Trophoblast cell (in vitro differentiated cells and primary cell): ENCODE data around the gene KRTAP9-9.
"Not testable (repeated sequence)": the region's sequence is repeated elsewhere in the genome, so short reads cannot be mapped to it uniquely, and the experiment has no call there.

ENCODE experiments used
- DNase-seq, 2 donors: peaks; one replicate each; pipeline ENCODE4 v3.0.0-alpha.2; 2016
- H2AFZ ChIP-seq: 2 replicates; pipeline ENCODE4 v1.6.1; 2013; ENCODE audit warnings: low read length, moderate library complexity, mild to moderate bottlenecking; ENCODE audit not compliant: insufficient read depth, poor library complexity
- H2AK5ac ChIP-seq: 2 replicates; pipeline ENCODE4 v1.6.1; 2013; ENCODE audit warnings: mild to moderate bottlenecking, low read length
- H2BK120ac ChIP-seq: 2 replicates; pipeline ENCODE4 v1.6.1; 2013; ENCODE audit warnings: low read length, mild to moderate bottlenecking, moderate library complexity; ENCODE audit not compliant: insufficient read depth, poor library complexity
- H2BK12ac ChIP-seq: 2 replicates; pipeline ENCODE4 v1.6.1; 2013; ENCODE audit warnings: mild to moderate bottlenecking, low read length, moderate library complexity
- H2BK5ac ChIP-seq: 2 replicates; pipeline ENCODE4 v1.6.1; 2013; ENCODE audit warnings: low read length, low read depth, moderate library complexity, mild to moderate bottlenecking; ENCODE audit not compliant: poor library complexity
- H3K14ac ChIP-seq: 2 replicates; pipeline ENCODE4 v1.6.1; 2013; ENCODE audit warnings: mild to moderate bottlenecking, low read length
- H3K18ac ChIP-seq: 2 replicates; pipeline ENCODE4 v1.6.1; 2013; ENCODE audit warnings: mild to moderate bottlenecking, low read length
- H3K23ac ChIP-seq: 2 replicates; pipeline ENCODE4 v1.6.1; 2013; ENCODE audit warnings: low read length
- H3K27ac ChIP-seq: 2 replicates; pipeline ENCODE4 v1.5.1; 2013; ENCODE audit warnings: low read depth, mild to moderate bottlenecking, inconsistent platforms, low read length, moderate library complexity
- H3K27me3 ChIP-seq: 2 replicates; pipeline ENCODE4 v1.6.1; 2013; ENCODE audit warnings: inconsistent platforms, mild to moderate bottlenecking, low read length, moderate library complexity; ENCODE audit not compliant: insufficient read depth
- H3K36me3 ChIP-seq, 2 experiments: 1 replicate in 1 of 2; 2 replicates in 1 of 2; pipeline ENCODE4 v1.6.1; 2013; ENCODE audit warnings: low read length in 2 of 2, mild to moderate bottlenecking in 2 of 2, moderate library complexity in 1 of 2; ENCODE audit not compliant: insufficient read depth in 2 of 2, control insufficient read depth in 1 of 2
- H3K4ac ChIP-seq: 2 replicates; pipeline ENCODE4 v1.6.1; 2013; ENCODE audit warnings: low read depth, mild to moderate bottlenecking, low read length, moderate library complexity
- H3K4me1 ChIP-seq, 2 experiments: 1 replicate in 1 of 2; 2 replicates in 1 of 2; pipeline ENCODE4 v1.6.1; 2013; ENCODE audit warnings: low read length in 2 of 2, mild to moderate bottlenecking in 2 of 2, moderate library complexity in 1 of 2; ENCODE audit not compliant: insufficient read depth in 2 of 2, control insufficient read depth in 1 of 2
- H3K4me2 ChIP-seq: 2 replicates; pipeline ENCODE4 v1.6.1; 2013; ENCODE audit warnings: inconsistent platforms, mild to moderate bottlenecking, low read length, moderate library complexity
- H3K4me3 ChIP-seq: 2 replicates; pipeline ENCODE4 v1.5.1; 2013; ENCODE audit warnings: mild to moderate bottlenecking, low read depth, low read length, inconsistent platforms
- H3K79me1 ChIP-seq: one replicate; pipeline ENCODE4 v1.6.1; 2013; ENCODE audit warnings: low read length
- H3K79me2 ChIP-seq: 2 replicates; pipeline ENCODE4 v1.6.1; 2013; ENCODE audit warnings: low read length, mild to moderate bottlenecking; ENCODE audit not compliant: control insufficient read depth, insufficient read depth, poor library complexity
- H3K9ac ChIP-seq: 2 replicates; pipeline ENCODE4 v1.6.1; 2013; ENCODE audit warnings: mild to moderate bottlenecking, low read length
- H3K9me3 ChIP-seq: 2 replicates; pipeline ENCODE4 v1.6.1; 2013; ENCODE audit warnings: low read depth, mild to moderate bottlenecking, control low read depth, inconsistent platforms, low read length; ENCODE audit not compliant: insufficient read depth
- H4K12ac ChIP-seq: 2 replicates; pipeline ENCODE4 v1.6.1; 2013; ENCODE audit warnings: low read depth, mild to moderate bottlenecking, low read length, moderate library complexity
- H4K8ac ChIP-seq: 2 replicates; pipeline ENCODE4 v1.6.1; 2013; ENCODE audit warnings: low read depth, mild to moderate bottlenecking, low read length, moderate library complexity
- H4K91ac ChIP-seq: one replicate; pipeline ENCODE4 v1.6.1; 2013; ENCODE audit warnings: low read depth, mild to moderate bottlenecking, low read length, moderate library complexity
- WGBS: extraction: QIAGEN DNeasy Blood & Tissue Kit; methylation state at CpG from one replicate; pipeline ENCODE4 v1.1.7; 2013; ENCODE audit warnings: missing lambda C conversion rate; ENCODE audit not compliant: insufficient read length, insufficient coverage; ENCODE audit errors: extremely low coverage; 5-methylcytosine and 5-hydroxymethylcytosine counted together

Gene KRTAP9-9

DNA sequence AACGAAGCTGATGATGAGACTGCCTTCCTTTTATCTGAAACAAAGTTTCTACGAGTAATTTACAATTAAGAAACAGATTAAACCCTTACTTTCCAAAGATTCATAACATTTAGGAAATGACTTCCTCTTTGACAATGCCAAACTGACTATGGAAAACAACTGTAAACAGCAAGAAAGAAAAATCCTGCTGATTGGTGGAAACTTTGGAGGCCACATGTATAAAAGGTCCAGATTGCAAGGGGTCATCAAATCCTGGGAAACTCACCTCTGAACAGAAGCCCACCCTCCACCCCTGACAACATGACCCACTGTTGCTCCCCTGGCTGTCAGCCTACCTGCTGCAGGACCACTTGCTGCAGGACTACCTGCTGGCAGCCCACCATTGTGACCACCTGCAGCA, 9.9 kb downstream of the KRTAP9-9 start, which contains the start of gene KRTAP9-6:
Gene KRTAP9-6, plus strand, starts transcription at position 301 of the 400 bp plus-strand sequence. Its CDS starts 0 bp downstream, at position 301.
- no peak within 1 kb of the TSS for H2BK12ac ChIP-seq
- no peak within 1 kb of the TSS for H2AFZ ChIP-seq
- no peak within 1 kb of the TSS for H4K12ac ChIP-seq
- no peak within 1 kb of the TSS for H3K23ac ChIP-seq
- no peaks in the 10 kb centered on the region for H3K27me3 ChIP-seq
- no peak within 1 kb of the TSS for H2AK5ac ChIP-seq
- no peak within 1 kb of the TSS for H2BK5ac ChIP-seq
- WGBS, result no CpG with 5 or more reads among the region's 2 CpGs
- no peak within 1 kb of the TSS for H3K4me2 ChIP-seq
- no peak within 1 kb of the TSS for H3K9ac ChIP-seq
- H2BK120ac ChIP-seq, result no peak within 1 kb of the TSS
- no peak within 1 kb of the TSS for H3K4me3 ChIP-seq
- H3K4me1 ChIP-seq, result no peaks in the 10 kb centered on the region
- no peak within 1 kb of the TSS for H3K4ac ChIP-seq
- H3K79me1 ChIP-seq, result no peaks in the 10 kb centered on the region
- no peak within 1 kb of the TSS for H3K27ac ChIP-seq
- H3K79me2 ChIP-seq, result no peaks in the 10 kb centered on the region
- no peak within 1 kb of the TSS for H3K14ac ChIP-seq
- H3K18ac ChIP-seq, result no peak within 1 kb of the TSS
- DNase-seq, result no peak
- no peaks in the 10 kb centered on the region for H3K36me3 ChIP-seq
- H4K8ac ChIP-seq, result no peak within 1 kb of the TSS
- no peak within 1 kb of the TSS for H4K91ac ChIP-seq
- no peaks in the 10 kb centered on the region for H3K9me3 ChIP-seq

GRCh38 chr17:41267711-41268110, 12.5 kb downstream of the KRTAP9-9 start:
- no peak overlapping the region for H2AFZ ChIP-seq
- DNase-seq, result no peak
- H3K9ac ChIP-seq, result no peak overlapping the region
- H3K79me1 ChIP-seq, result no peaks in the 10 kb centered on the region
- H4K8ac ChIP-seq, result no peak overlapping the region
- no peaks in the 10 kb centered on the region for H3K27me3 ChIP-seq
- no peaks in the 10 kb centered on the region for H3K9me3 ChIP-seq
- H3K4ac ChIP-seq, result no peak overlapping the region
- no peak overlapping the region for H3K4me2 ChIP-seq
- H2AK5ac ChIP-seq, result no peak overlapping the region
- no peak overlapping the region for H3K4me3 ChIP-seq
- no peak overlapping the region for H3K23ac ChIP-seq
- H3K36me3 ChIP-seq, result no peaks in the 10 kb centered on the region
- WGBS, result no CpG with 5 or more reads among the region's 3 CpGs
- H3K4me1 ChIP-seq, result no peaks in the 10 kb centered on the region
- H3K14ac ChIP-seq, result no peak overlapping the region
- H2BK5ac ChIP-seq, result no peak overlapping the region
- H4K91ac ChIP-seq, result no peak overlapping the region
- no peak overlapping the region for H3K18ac ChIP-seq
- no peak overlapping the region for H2BK120ac ChIP-seq
- H3K79me2 ChIP-seq, result no peaks in the 10 kb centered on the region
- no peak overlapping the region for H3K27ac ChIP-seq
- H4K12ac ChIP-seq, result no peak overlapping the region
- H2BK12ac ChIP-seq, result no peak overlapping the region

GRCh38 chr17:41271323-41271722, 16.1 kb downstream of the KRTAP9-9 start:
- H3K9me3 ChIP-seq, H3K27me3 ChIP-seq, H2AFZ ChIP-seq, H3K23ac ChIP-seq, H3K79me2 ChIP-seq, H3K18ac ChIP-seq, H3K9ac ChIP-seq, H3K27ac ChIP-seq, H2BK12ac ChIP-seq, H4K91ac ChIP-seq, H3K4me3 ChIP-seq, H3K4ac ChIP-seq, H3K4me2 ChIP-seq, H2AK5ac ChIP-seq, H4K12ac ChIP-seq, H3K14ac ChIP-seq, DNase-seq, H2BK120ac ChIP-seq, H2BK5ac ChIP-seq, H4K8ac ChIP-seq, H3K79me1 ChIP-seq, H3K36me3 ChIP-seq, H3K4me1 ChIP-seq: not testable (repeated sequence)
- no CpG with 5 or more reads among the region's 1 CpG for WGBS

- Histone ChIP-seq H3K23ac (no peak overlapping the region), H3K9me3 (no peaks in the 10 kb centered on the region), H3K4me1 (no peaks in the 10 kb centered on the region), H3K4me3 (no peak overlapping the region), H4K8ac (no peak overlapping the region), H3K36me3 (no peaks in the 10 kb centered on the region), H3K9ac (no peak overlapping the region), H3K14ac (no peak overlapping the region), H2BK120ac (no peak overlapping the region), H4K12ac (no peak overlapping the region), H2AFZ (no peak overlapping the region), H4K91ac (no peak overlapping the region), H2BK5ac (no peak overlapping the region), H2BK12ac (no peak overlapping the region), H3K27me3 (no peaks in the 10 kb centered on the region), H3K27ac (no peak overlapping the region), H3K4ac (no peak overlapping the region), H2AK5ac (no peak overlapping the region), H3K79me2 (no peaks in the 10 kb centered on the region), H3K79me1 (no peaks in the 10 kb centered on the region), H3K4me2 (no peak overlapping the region), H3K18ac (no peak overlapping the region)
- DNase-seq, result no peak
- no CpG with 5 or more reads among the region's 1 CpG for WGBS
Measured at GRCh38 chr17:41271858-41272257, 16.7 kb downstream of the KRTAP9-9 start.
